Measurements from ENCODE around the gene TEC.
"Not testable (repeated sequence)": the region's sequence is repeated elsewhere in the genome, so short reads cannot be mapped to it uniquely, and the experiment has no call there.

The TEC gene

GRCh38 chr4:48237996-48238645 is 31.5 kb downstream of the TEC start:
- DNase-seq: peak; percentile 17

DNA sequence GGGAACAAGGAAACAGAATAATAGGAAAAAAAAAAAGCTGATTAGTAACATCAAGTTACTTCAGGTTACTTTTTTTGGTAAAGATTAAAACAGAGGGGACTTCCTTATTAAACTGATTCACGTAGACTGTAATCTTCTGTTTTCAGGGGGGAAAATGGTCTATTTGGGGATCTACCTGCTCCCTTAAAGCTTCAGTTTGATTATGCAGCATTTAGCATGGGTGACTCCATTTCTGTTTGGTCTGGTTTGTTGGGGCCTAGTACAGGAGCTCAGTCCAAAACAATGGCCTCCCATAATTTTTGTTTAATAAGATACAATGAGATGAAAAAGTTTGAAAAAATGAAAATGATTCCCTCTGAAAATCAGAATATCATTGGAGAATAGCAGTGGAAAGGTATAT is 34.6 kb downstream of the TEC start:
- no peak for DNase-seq

- DNase-seq: no peak
These were observed 35.1 kb downstream of the TEC start for GRCh38 chr4:48234575-48234974.

- no peak for DNase-seq
These were observed 40.7 kb downstream of the TEC start for GRCh38 chr4:48228949-48229348.

DNA sequence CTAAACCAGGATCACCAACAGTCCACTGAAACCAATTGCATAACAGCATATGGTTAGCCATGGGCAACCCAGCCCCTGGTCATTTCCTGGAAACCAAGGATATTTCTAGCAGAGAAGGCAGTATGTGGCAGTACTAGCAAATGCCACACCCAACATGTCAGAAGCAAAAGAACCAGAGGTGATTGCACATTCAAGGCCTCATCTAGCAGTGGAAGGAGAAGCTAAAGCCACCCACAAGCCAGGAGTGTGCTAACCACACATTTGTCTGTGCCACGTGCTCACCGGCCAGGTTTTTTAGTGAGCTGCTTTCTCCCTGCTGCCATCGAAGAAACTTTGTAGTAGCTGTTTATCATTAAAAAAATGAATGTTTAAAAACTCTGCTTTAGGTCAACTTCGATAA is 42.0 kb downstream of the TEC start:
- no peak for DNase-seq

DNA sequence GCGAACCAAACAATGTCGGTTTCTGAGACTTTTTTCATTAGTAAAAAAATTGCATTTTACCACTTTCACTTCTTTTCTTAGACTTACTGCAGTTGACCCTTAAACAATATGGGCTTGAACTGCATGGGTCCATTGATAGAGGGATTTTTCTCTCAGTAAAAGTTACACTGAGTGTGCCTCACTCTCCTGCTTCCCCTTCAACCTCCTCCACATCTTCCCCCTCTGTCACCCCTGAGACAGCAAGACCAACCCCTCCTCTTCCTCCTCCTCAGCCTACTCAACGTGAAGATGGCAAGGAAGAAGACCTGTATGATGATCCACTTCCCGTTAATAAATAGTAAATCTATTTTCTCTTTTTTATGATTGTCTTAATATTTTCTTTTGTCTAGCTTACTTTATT is 43.4 kb downstream of the TEC start:
- DNase-seq: no peak

DNA sequence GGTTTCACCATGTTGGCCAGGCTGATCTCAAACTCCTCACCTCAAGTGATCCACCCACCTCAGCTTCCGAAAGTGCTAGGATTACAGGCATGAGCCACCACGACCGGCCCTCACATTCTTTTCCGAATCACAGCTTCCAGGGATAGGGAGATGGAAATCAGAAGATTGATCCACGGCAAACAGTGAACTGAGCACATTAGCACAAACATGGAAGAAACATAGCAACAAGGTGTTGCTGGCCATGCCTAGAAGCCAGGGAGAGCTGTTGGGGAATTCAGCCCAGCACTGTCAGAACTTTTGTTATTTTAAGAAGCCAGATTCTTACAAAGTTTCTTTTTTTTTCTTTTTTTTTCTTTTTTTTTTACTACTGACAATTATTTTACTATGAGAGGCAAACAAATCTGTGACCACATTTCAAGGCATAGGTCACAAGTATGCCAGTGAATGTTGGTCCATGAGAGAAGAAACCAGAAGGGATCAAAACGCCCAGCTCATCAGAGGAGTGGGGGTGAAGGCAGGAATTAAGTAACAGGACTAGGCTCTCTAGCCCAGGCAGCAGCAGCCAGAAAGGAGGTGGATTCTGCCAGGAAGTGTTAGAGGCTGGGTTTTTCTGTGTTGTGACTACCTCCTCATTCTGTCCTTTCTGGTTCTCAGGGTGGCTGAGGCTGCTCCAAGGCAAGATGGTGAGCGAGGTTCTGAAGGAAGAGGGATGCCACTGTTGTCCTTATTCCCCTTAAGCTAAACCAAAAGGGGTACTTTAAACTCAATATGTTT is 44.1 kb downstream of the TEC start:
- DNase-seq: no peak

DNA sequence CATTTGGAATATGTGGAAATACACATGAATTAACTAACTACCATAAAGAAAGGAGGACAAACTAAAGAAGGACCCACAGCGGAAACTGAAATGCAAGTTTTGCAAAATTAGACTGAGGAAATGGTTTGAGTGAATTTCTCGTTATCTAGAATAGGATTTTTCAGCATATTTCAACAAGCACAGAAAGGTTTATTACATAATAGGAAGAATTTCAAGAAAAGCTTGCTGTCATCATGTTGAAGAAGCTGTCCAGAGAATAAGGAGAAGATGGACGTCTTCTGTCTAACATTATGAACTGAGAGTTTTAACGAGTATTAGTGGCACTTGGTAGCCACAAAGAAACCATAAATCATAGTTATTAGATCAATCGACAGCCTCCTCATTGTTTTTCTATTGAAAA is 45.0 kb downstream of the TEC start:
- DNase-seq: no peak

DNA sequence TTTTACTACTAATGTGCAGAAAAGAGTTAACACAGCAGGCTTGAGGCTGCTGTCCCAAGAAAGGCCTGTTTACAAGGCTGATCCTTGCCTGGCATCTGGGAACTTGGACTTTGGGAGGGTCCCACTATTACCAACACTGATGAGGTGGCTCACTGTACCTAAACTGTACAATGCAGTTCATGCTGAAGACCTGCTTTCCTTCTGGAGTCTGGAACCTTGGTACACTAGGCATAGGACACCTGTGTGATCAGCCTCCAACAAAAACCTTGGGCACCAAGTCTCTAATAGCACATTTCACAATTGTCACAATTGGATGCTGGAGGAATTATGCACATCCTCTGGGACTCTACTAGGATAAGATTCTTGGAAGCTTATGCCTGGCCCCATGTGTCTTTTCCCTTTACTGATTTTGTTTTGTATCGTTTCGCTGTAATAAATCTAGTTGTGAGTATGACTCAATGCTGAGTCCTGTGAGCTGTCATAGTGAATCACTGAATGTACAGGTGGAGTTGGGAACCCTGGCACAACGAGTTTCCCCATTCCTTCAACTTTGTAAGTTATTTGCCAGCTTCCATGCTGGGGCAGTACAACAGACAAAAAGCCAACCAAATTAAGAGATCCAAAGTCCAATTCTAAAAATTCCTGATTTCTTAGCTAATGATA is 45.9 kb downstream of the TEC start:
- no peak for DNase-seq

DNA sequence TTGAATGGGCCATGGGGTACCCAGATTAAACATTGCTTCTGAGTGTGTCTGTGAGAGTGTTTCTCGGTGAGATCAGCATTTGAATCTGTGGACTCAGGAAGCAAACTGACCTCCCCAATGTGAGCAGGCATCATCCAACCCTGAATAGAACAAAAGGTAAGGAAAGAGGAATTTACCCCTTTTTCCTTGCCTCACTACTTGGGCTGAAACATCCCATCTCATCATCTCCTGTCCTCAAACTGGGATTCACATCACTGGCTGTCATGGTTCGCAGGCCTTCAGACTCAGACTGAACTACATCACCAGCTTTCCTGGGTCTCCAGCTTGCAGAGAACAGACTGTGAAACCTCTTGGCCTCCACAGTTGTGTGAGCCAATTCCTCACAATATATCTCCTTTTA is 47.1 kb downstream of the TEC start:
- no peak for DNase-seq

GRCh38 chr4:48219430-48219829 is 50.2 kb downstream of the TEC start:
- DNase-seq: not testable (repeated sequence)

GRCh38 chr4:48216563-48216962 is 53.1 kb downstream of the TEC start:
- no peak for DNase-seq

GRCh38 chr4:48215977-48216376 is 53.7 kb downstream of the TEC start:
- DNase-seq: no peak

- DNase-seq: no peak
These were observed 57.5 kb downstream of the TEC start for GRCh38 chr4:48212165-48212564.

DNA sequence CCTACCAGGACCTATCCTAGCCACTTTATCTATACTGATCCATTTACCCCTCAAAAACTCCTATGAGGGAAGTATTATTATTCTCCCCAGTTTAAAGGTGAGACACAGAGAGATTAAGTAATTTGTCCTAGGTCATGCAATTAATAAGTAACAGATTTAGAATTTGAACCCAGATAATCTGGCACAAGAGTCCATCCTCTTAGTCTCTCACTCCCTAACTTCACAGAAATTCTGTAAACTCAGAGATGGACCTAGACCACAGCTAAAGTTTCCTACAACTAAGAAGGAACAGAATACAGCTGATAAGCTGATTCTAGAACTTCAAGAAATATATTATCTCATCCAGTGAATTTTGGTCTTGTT is 58.7 kb downstream of the TEC start:
- DNase-seq: no peak

DNA sequence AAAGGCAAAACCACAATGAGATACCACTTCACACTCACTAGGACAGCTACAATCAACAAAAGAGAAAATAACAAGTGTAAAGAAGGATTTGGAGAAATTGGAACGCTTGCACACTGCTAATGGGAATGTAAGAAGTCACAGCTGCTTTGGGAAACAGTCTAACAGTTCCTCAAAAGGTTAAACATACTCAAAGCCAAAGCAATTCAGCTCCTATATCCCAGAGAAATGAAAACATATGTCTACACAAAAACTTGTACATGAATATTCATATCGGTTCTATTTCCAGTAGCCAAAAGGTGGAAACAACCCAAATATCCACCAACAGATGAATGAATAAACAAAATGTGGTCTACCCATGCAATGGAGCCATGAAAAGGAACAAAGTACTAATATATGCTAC is 64.0 kb downstream of the TEC start:
- DNase-seq: no peak

- no peak for DNase-seq
These were observed 64.5 kb downstream of the TEC start for GRCh38 chr4:48205107-48205506.

DNA sequence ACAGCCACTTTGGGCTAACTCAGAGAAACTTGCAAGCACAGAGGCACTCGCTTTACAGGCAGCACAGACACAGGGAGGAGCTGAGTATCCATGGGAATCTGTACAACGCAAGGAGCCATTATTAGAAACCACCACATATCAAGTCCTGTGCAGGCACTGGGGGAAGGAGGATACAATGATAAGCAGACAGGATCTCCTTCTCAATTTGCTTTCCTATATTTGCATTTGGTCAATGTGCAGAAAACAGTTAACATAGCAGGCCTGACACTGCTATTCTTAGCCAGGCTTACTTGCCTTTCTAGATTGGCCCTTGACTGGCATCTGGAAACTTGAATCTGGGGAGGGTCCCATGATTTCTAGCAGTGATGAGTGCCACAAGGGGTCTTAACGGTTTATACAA is 65.8 kb downstream of the TEC start:
- no peak for DNase-seq

GRCh38 chr4:48197643-48198237 is 71.9 kb downstream of the TEC start:
- no peak for DNase-seq

GRCh38 chr4:48196758-48197504 is 72.7 kb downstream of the TEC start:
- DNase-seq: no peak

GRCh38 chr4:48195853-48196252 is 73.8 kb downstream of the TEC start:
- DNase-seq: no peak

DNA sequence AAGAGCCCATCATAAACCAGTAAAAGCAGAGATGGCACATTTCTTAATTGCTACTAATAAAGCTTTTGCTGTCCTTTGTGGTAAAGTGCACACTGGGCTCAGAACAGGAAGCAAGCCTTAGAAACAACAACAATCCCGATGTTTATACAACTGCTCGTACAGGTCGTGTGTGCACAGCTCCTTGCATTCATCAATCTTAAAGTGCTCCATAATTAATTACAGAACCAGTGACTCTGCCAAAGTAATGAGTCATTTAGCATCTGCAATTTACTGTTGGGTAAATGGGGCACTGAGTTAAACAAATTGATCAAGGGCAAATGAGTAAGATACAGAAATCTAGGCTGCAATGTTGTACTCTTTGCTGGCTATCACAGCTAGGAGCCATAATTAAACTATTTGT is 74.3 kb downstream of the TEC start:
- peak; percentile 85 for DNase-seq

GRCh38 chr4:48194971-48195370 is 74.7 kb downstream of the TEC start:
- DNase-seq: peak; percentile 53
